ENCODE data around the gene NPAS3.

The NPAS3 gene

DNA sequence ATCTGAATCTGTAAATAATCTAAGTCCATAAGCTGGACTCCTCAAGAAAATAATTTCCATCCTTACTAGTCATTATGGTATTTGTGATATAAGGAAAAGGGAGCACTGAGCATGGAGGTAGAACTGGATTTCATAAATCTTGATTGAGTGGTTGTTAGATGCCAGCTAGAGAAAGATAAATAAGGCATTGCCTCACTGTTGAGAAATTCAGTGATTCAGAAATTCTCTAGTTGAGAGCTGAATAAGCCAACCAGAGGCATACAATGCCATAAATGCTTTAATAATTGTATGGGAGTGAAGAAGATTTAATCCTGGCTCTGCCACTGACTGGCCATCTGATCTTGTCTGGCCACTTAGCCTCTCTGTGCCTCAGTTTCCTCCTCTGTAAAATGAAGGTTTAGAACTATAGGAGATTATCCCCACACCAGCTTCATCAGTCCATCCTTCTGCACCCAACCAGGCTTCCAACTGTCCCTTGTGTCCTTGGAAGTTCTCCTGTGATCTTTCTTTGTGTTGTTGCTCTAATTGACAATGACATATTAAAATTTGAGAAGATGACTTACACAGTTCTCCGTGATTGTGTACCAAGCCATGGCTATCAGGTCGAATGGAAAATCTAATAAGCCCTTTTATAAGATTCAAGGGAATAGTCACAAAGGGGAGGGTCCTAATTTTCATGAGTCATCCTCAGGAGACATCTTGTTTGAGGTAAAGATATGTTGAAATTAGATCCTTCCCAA lies 617.9 kb downstream of the NPAS3 start:
- DNase-seq (ENCODE audit: low read depth in 2 of 2): no peak

DNA sequence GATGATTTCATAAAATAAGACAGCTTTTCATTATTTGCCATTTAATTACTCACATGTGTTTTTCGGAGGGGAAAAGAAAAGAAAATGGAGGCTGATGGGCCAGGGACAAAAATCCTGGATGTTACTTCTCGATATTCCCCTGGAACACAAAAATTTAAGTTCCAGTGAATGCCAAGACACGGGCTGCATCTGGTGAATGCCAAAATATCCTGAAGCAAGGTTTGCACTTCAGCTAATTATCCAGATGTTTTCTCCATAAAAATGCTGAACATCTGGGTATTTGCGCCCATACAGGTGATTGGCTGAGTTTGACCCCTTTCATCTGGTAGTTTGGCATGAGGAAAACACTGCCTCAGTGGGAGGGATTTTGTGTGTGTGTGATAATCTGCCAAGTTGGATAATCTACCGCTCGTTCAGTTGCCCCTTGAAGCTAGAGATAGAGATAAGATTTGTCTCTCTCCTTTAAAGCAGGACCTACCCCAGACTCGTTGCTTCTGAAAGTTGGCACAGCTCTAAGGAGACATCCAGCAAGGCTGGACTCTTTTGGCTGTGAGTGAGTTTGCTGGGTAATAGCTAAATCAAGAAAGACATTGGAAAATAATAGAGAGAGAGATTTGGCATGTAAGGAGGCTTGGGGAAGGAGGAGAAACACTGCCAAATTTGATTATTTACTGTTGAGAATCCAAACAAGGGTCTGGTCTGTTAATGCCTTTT lies 622.2 kb downstream of the NPAS3 start:
- no peak for DNase-seq (ENCODE audit: low read depth in 2 of 2)

DNA sequence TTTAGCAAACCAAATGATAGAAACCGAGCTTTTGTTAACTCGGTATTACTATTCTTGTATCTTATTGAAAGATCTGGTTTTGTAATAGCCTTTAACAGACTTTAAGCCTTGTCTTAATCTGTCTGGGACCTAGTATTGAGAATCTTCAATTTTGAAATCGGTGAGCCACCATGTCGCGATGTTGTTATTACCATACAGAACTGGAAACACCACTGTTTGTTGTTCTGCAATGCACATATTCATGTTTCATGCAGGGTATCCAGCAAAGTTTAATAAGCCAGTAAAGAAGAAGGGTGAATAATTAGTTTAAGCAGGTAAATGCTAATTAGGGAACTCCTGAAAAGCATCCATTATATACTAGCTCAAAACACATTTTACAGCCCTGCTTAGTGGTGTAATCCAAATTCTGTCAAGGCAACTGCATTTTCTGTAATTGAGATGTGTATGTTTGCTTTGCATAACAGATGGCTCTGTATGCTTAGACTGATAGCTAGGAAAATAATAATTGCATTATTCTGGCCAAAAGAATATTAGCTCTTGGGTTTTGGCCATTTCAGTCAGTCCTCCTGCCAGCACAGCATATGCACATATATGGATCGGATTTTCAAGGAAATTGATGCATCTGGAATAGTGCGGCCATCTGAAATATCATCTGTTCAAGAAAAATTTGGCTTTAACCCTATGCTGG lies 623.0 kb downstream of the NPAS3 start:
- no peak for DNase-seq (ENCODE audit: low read depth in 2 of 2)

DNA sequence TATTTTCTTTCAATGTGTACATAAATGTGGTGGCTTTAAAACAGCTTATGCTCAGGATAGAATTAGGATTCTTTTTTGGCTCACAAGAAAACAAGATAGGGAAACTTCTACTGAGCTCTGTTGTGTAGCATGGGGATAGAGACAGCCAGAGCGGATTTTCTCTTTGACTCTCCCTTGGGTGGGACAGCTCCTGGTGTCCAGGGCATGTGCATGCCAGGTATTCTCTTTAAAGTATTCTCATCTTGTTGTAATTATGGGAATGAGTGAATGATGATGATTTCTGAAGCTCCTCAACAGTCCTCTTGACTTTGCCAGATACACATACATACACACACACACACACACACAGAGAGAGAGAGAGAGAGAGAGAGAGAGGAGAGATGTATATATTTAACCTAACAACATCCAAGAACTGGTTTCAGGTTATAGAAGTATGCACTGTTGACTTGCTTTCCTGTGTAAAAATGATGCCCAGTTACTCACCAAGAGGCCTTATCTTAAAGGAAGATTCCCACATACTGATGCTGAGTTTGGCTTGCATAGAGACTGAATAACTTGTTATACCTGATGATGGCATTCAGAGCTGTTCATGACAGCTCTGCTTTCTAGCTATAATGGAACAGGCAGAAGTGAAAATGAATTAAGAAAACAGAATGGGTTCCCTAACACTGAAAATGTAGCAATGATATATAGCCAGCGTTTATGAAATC lies 624.7 kb downstream of the NPAS3 start:
- no peak for DNase-seq (ENCODE audit: low read depth in 2 of 2)

DNA sequence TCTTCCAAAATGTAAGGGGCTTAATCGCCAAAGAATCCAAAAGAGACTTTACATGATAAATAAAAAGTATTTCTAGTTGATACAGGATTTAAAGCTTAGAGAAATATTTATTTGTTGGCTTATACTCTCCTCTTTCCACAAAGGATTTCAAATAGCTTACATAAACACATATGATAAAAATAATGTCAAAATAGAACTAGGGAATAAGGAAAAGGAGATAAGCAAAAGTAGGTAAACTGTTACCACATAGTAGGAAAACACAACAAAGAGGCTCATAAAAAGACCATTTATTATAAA lies 625.2 kb downstream of the NPAS3 start:
- DNase-seq (ENCODE audit: low read depth in 2 of 2): no peak

DNA sequence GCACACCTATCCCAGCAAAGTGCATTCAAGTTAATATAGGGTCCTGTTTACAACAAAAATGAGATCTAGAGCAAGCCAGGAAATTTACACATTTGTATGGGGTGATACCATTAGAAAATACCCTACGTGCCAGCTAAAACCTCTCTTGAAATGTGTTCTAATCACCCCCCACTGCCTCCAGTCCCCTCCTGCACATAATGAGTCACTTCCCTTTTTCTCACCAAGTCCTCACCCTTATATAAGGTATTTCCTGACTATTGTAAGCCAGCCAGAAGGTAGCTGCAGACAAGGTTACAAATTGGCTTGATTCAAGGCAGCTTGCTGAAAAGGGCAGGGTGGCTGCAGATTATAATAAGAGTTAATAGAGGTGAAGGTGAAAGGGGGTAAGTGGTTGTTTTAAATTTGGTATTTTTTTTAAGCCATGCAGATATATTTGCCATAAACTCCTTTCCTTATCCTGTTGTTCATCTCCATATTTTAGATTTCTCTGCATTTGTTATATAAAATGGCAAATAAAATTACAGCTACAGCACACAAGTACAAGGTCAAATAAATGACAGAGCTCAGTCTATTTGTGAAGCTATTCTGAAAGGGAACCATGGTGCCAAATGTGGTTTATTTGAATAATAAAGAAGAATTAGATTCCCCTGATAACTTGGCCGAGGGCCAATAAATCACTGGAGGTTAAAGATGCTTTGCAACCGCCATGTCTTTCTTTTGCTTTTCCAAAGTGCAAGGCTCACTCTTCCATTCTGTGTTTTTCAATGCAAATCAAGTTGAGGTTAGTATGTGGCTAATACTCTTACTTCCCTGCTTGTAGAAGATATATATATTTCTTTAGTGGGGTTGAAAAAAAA lies 626.3 kb downstream of the NPAS3 start:
- DNase-seq (ENCODE audit: low read depth in 2 of 2): no peak

DNA sequence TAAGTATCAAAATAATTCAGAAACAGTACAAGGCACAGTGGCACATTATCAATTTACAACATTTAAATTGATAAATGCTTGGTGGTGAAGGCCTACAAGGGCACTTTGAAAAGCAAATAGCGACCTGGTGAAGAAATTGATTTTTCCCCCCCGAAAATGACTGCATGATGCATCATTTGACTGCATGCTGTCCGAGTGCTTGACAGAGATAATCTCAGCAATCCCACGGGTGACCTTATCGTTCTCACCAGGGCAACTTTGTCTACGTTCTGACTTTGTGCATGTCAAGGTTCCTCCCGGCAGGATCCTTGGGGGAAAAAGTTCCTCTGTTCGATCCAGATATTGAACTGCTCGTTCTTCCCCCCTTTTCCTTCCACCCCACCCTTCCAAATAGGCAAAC lies 627.4 kb downstream of the NPAS3 start:
- DNase-seq (ENCODE audit: low read depth in 2 of 2): no peak

DNA sequence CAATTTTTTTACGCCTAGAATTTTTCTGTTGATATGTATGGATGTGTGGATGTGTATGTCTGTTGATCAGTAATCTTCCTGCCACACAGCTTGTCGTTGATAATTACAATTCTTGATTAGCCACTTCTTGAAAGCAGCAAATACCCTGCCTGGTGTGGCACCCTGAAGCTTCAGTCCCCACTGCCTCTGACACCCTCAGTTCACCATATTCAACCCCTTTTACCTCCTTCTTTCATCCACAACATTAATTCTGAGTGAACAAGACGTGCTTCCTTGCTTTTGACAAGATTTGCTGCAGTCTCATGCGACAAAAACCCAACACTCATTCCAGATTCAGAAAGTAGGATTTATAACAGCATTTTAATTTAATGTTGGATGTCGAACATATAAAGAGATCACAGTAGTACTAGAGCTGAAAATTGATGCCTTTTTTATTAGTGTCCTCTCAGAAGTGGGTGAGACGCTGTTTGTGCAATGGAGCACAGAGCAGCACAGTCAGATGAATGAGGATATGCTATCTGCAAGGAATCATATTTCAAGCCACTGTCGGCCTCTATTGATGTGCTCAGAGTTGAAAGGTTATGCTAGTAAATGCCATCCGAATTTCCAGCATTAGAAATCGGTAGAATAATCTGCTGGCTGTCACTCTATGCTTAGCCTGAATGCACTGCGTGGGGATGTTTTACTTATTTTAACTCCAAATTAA lies 628.5 kb downstream of the NPAS3 start:
- no peak for DNase-seq (ENCODE audit: low read depth in 2 of 2)

DNA sequence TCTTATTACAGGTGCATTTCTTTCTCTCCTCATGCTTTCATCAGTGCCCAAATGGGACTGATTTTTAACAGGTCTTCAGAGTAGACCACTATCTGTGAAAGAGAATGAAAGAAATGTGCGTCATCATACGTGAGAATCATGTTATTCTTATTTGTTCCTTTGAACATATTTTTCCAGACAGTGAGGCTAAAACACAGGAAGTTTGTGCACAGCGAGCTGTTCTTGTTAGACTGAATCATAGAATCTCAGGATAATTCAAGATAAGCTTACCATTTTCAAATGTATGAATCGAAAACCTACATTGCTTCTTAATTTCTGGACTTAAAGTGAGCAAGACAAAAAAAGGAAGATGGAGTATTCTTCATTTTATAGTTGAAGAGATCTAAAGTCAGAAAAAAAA lies 629.1 kb downstream of the NPAS3 start:
- no peak for DNase-seq (ENCODE audit: low read depth in 2 of 2)

DNA sequence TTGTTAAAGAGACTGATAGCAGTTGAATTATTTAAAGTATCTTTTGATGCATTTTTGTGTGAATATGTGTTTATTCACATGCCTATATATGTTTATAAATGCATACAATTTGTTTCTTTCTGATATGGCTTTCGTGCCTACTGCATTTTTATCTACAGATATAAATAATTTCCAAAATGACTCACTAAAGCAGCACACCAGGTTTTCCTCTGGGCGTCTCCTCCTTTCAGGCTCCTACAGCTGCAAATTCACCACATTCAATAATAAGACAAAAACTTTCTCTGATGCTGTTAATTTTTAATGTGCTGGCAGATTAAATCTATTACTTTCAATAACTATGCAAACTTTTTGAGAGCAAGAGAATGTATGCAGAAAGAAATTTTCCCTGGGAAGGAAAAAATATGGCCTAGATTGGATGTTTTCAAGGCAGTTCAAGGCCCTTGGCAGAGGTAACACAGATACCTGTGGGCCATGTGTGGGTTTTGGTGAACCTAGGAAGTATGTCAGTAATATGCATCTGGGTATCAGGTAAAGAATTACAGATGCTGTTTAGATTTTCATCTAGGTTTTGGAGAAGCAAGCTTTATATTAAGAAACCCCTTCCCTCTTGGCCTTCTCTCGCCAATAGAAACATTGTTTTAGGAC lies 630.4 kb downstream of the NPAS3 start:
- DNase-seq (ENCODE audit: low read depth in 2 of 2): no peak

DNA sequence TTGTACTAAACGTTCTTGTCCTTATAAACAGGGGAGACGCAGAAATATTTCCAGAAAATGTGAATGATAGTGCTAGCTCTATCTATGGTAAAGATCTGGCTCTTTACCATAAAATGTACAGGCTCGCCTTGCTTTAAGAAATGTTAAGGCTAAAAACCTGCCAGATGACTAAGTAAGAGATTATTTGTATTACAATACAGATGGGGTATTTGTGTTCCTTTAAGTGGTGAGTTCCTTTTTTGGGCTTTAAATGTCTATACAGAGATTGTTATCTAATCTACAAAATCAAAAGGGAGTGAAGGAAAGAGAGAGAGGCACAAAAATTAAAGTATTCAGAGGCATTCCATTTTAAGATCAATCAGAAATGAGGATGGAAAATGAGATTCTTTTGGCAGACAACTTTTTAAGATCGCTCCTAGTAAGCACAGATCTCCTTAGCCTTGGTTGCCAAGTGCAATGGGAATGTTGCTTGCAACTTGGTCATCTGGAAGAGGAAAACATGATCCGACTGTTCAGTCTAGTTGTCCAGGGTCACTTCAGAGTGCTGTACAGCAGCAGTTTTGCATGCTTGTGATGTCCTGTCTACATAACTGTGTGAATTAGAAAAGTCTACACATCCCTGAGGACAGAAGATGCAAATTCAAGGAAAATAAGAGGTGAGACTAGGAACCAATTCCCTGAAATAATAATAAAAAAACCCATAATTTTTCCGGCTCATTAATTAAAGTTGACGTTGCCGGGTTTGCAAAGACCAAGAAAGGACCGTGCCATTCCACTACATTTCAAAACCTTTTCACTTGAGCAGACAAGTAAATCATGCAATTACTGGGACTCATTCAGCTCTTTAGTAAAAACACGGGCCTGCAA lies 631.4 kb downstream of the NPAS3 start:
- no peak for DNase-seq (ENCODE audit: low read depth in 2 of 2)

DNA sequence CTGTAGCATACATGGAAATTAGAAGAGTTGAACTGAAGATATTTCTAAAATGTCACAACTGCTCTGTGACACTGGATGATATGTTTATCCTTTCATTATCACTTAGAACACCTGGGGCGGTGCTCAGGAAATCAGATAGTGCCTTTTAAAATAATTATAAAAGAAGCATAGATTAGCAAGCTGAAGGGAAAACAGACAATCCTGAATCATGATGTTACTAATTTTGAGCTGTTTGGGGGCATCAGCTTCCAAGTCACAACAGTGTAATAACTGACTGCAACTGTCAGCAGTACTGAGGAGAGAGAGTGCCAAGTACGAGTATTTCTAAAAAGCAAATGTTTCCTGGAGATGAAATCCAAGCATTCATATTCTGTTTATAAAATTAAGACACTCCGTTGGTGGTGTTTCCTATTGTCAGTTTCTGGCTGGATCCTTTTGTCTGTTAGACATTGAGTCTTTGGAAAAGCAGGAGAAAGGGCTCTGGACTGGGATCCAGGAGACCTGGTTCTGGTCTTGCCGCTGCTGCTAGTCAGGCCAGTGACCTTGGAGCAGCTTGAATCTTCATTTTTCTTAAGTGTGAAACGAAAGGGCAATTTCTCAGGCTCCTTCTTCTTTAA lies 632.1 kb downstream of the NPAS3 start:
- DNase-seq (ENCODE audit: low read depth in 2 of 2): no peak

DNA sequence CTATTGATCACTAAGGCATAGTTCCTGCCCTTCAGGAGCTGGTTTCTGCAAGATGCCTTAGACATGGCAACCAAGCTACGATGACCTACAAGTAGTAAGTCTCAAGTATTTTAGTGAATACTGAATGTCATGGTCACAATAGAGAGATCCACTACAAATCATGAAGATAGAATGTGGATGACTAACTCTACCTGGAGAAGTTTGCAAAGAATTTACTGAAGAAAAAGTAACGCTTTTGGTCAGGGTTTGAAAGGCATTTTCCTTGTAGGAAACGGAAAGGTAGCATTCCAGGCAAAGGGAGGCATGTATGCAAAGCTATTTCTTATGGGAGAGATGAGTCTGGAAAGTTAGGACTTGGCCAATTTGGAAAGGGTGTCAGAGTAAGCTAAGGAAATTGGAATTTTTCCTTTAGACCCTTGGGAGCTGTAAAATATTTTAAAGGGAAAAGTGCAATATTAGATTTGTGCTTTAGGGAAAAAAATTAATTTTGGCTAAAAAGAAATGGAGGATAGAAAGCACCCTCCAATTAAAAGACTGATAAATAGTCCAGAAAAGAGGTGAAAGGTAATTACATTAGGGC lies 634.7 kb downstream of the NPAS3 start:
- DNase-seq (ENCODE audit: low read depth in 2 of 2): no peak

DNA sequence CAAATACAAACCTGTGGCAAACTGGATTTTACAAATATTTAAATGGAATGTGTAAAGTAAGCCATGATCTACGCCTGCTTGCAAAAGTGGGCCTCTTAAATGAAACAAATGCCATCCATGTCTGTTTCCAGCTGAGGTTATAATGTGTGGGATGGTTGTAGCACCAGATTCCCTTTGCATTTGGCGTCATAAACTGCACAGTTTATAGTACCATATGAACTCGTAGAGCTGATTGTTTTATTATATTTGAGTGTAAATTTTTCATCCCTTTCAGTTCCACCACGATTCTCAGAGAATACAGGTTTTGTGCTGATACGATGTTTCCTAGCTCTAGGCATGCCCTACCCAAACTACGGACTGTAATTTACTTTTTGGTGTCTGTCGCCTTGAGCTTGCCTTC lies 637.3 kb downstream of the NPAS3 start:
- no peak for DNase-seq (ENCODE audit: low read depth in 2 of 2)

DNA sequence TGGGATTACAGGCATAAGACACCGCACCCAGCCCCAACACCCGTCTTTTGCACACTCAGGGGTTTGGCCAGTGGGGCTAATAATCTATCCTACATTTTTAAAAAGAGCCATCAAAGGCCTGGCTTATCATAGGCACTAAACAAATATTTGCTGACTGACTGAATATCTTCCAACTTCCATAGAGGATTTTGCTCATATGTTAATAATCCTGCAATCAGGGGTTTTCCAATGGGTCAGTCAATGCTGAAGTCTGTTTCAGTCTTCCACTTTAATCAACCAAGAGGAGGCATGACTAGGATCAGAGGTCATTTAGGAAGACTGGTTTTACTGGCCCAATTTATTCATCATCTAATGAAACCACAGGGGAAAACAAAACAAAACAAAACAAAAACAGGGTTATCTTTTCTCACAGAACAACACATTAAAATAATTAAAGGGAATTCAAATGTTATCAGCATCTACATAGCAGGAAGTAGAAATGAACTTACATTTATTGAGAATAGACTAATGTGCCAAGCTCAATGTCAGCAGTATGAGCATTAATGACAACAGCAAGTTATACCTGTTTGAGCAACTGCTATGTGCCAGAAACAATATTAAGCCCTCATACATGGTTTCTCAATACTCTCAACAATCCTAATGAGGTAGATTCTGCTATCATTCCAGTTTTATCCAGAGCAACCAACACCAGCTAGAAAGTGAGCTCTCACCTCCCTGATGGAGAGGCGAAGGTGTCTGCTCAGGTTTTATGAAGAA lies 640.0 kb downstream of the NPAS3 start:
- DNase-seq (ENCODE audit: low read depth in 2 of 2): no peak

DNA sequence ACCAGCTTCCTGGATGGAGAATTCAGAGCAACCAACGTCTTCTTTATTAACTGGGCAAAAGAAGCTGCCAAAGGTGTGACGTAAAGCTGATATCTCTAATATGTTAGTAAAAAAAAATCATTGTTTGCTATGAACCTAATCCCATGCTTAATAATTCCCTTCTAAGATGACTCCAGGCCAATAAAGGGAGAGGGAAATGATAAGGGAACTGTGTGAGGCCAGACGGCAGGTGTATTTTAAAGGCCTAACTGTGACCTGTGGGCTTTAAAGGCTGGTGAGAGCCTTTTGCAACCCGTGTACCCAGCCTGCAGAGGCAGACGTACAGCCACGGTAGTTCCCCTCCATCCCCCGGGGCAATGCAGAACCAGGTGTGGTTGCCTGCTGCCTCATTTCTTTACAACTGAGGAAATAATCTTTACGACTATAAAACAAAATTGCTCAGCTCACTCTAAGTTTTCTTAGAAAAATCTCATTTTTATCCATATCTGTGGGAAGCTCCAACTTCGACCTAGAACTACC lies 641.6 kb downstream of the NPAS3 start:
- DNase-seq (ENCODE audit: low read depth in 2 of 2): no peak

DNA sequence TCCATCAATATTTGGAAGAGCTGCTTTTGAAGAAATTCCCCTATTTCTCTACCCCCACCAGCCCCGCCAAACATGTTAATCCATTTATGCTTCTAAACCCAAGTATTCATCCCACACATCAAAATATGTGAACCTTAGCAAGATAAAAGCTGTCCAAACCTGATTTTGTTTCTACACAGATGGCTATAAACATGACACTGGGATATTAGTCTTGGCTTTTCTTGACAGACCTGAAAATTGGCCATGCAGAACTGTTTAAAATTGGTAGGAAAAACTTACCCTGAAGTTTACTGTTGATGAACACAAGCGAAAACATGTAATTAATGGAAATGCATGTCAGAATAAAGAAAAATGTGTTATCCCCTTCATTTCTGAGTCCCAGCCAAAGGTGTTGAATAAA lies 642.2 kb downstream of the NPAS3 start:
- DNase-seq (ENCODE audit: low read depth in 2 of 2): no peak

DNA sequence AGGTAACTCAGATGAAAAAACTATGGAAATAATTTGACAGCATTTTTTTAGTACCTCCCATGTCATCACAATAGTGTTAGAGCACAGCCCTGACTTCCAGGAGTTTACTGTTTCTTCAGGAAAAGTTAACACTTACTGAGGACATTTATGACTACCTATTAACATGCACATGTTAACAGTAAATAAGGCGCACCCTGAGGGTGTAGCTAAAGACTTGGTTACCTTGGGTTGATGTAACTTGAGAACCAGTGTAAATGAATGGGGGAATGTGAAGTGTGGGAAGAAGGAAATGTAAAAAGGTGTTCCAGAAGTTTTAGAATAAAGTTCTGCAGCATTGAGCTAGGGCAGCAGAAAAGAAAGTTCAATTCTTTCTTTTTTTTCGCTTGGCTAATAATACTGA lies 646.0 kb downstream of the NPAS3 start:
- no peak for DNase-seq (ENCODE audit: low read depth in 2 of 2)

Data from stimulated activated CD4-positive, alpha-beta T cell treated with anti-CD3 and anti-CD28 coated beads, Interleukin-4, amount 100 ng/mL, for 48 hours (primary cell).